HepG2 (cell line): ENCODE data around the gene HINT2. TPM values are rescaled to one million over a fixed set of nuclear protein-coding genes. Genes with fewer than 3 reads are reported as not detected.

ENCODE experiments used
- HES4 ChIP-seq: sonication (generic); formaldehyde crosslinking; IDR thresholded peaks from 2 replicates; pipeline ENCODE4 v1.9.0; 2021; ENCODE audit warnings: mild to moderate bottlenecking, missing genetic modification reagents, borderline replicate concordance
- MYC ChIP-seq: sonication (generic); formaldehyde crosslinking; IDR thresholded peaks from 2 replicates; pipeline ENCODE4 v1.9.0; 2021; ENCODE audit warnings: missing genetic modification reagents, borderline replicate concordance
- NKX3-1 ChIP-seq: sonication (generic); formaldehyde crosslinking; IDR thresholded peaks from 2 replicates; pipeline ENCODE4 v1.5.0; 2020; ENCODE audit warnings: missing genetic modification reagents
- SMC3 ChIP-seq: IDR thresholded peaks from 2 replicates; pipeline ENCODE4 v1.6.1; 2011; ENCODE audit warnings: low read length, improper control_type of control experiment
- ZNF10 ChIP-seq: sonication (generic); formaldehyde crosslinking; IDR thresholded peaks from 2 replicates; pipeline ENCODE4 v1.4.0; 2020; ENCODE audit warnings: mild to moderate bottlenecking, low read depth, missing genetic modification reagents, borderline replicate concordance
- ZNF224 ChIP-seq: sonication (generic); formaldehyde crosslinking; IDR thresholded peaks from 2 replicates; pipeline ENCODE4 v1.5.0; 2020; ENCODE audit warnings: mild to moderate bottlenecking, missing genetic modification reagents
- ZNF232 ChIP-seq: sonication (generic); formaldehyde crosslinking; IDR thresholded peaks from 2 replicates; pipeline ENCODE4 v1.4.0; 2020; ENCODE audit warnings: missing genetic modification reagents, borderline replicate concordance
- ZNF7 ChIP-seq: IDR thresholded peaks from 2 replicates; pipeline ENCODE4 v1.6.1; 2016; ENCODE audit warnings: missing biosample characterization, missing genetic modification reagents
- ZNF749 ChIP-seq: sonication (generic); formaldehyde crosslinking; IDR thresholded peaks from 2 replicates; pipeline ENCODE4 v1.8.0; 2022; ENCODE audit warnings: mild to moderate bottlenecking, missing genetic modification reagents, moderate library complexity, borderline replicate concordance
- ZNF841 ChIP-seq: sonication (generic); formaldehyde crosslinking; IDR thresholded peaks from 2 replicates; pipeline ENCODE4 v1.8.1; 2023; ENCODE audit warnings: missing genetic modification reagents, borderline replicate concordance
- ZNF878 ChIP-seq: sonication (generic); formaldehyde crosslinking; IDR thresholded peaks from 2 replicates; pipeline ENCODE4 v1.8.1; 2023; ENCODE audit warnings: mild to moderate bottlenecking, missing genetic modification reagents, moderate library complexity
- polyA plus RNA-seq, 8 experiments: library from polyadenylated mRNA; depleted of rRNA in 3 of 8; stranded (reverse) in 7 of 8; unstranded in 1 of 8; fragments of >200 nt; fragmentation: Illumina TruSeq in 4 of 8; extraction: Trizol in 4 of 8; gene quantifications; 2 replicates each; pipeline versions ENCODE4 v1.2.1 to v1.2.3, GENCODE V29; 2011 to 2016; ENCODE audit warnings: low read depth in 4 of 8, missing spikeins in 1 of 8, mixed read lengths in 1 of 8; ENCODE audit not compliant: insufficient read depth in 1 of 8
- total RNA-seq, 5 experiments: library from RNA; depleted of rRNA; stranded (reverse); fragments of >200 nt; fragmentation: Illumina TruSeq; extraction: Trizol; gene quantifications; 2 replicates each; pipeline ENCODE4 v1.2.3, GENCODE V29; 2016; ENCODE audit warnings: low read depth in 1 of 5
- TF ChIP-seq, protein P1 (sequence below): sonication (generic); formaldehyde crosslinking; conservative IDR thresholded peaks from 2 replicates; pipeline ENCODE4 v1.4.0; 2020; ENCODE audit warnings: missing genetic modification reagents
- TF ChIP-seq, protein P2 (sequence below): sonication (generic); formaldehyde crosslinking; conservative IDR thresholded peaks from 2 replicates; pipeline ENCODE4 v1.4.0; 2020; ENCODE audit warnings: missing genetic modification reagents
- TF ChIP-seq, protein P3 (sequence below): sonication (generic); formaldehyde crosslinking; IDR thresholded peaks from 2 replicates; pipeline ENCODE4 v1.5.0; 2020; ENCODE audit warnings: missing genetic modification reagents
- TF ChIP-seq, protein P4 (sequence below): sonication (generic); formaldehyde crosslinking; IDR thresholded peaks from 2 replicates; pipeline ENCODE4 v1.4.0; 2020; ENCODE audit warnings: missing genetic modification reagents, mild to moderate bottlenecking, borderline replicate concordance
- TF ChIP-seq, protein P5 (sequence below), 2 experiments: IDR thresholded peaks; 2 replicates each; pipeline ENCODE4 v1.6.1; 2011 to 2012; ENCODE audit warnings: low read length in 2 of 2, borderline replicate concordance in 1 of 2, low read depth in 1 of 2, mild to moderate bottlenecking in 1 of 2, moderate library complexity in 1 of 2

The HINT2 gene
- total and polyA plus RNA-seq, 2 of the 13 experiments (the other 11 are each of a cell fraction or from before 2014, with no cell fraction given), result 37.9 to 56.2 TPM

GRCh38 chr9:35790385-35791296, 24.2 kb downstream of the HINT2 start (continued):
- TF ChIP-seq, protein P1, sequence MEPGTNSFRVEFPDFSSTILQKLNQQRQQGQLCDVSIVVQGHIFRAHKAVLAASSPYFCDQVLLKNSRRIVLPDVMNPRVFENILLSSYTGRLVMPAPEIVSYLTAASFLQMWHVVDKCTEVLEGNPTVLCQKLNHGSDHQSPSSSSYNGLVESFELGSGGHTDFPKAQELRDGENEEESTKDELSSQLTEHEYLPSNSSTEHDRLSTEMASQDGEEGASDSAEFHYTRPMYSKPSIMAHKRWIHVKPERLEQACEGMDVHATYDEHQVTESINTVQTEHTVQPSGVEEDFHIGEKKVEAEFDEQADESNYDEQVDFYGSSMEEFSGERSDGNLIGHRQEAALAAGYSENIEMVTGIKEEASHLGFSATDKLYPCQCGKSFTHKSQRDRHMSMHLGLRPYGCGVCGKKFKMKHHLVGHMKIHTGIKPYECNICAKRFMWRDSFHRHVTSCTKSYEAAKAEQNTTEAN (CRISPR knock-in tag), result no peak
- TF ChIP-seq ZNF878 (CRISPR knock-in tag), result no peak
- TF ChIP-seq ZNF749 (CRISPR knock-in tag), result no peak
- TF ChIP-seq ZNF10 (CRISPR knock-in tag), result no peak
- TF ChIP-seq ZNF232 (CRISPR knock-in tag), result no peak
- TF ChIP-seq, protein P2, sequence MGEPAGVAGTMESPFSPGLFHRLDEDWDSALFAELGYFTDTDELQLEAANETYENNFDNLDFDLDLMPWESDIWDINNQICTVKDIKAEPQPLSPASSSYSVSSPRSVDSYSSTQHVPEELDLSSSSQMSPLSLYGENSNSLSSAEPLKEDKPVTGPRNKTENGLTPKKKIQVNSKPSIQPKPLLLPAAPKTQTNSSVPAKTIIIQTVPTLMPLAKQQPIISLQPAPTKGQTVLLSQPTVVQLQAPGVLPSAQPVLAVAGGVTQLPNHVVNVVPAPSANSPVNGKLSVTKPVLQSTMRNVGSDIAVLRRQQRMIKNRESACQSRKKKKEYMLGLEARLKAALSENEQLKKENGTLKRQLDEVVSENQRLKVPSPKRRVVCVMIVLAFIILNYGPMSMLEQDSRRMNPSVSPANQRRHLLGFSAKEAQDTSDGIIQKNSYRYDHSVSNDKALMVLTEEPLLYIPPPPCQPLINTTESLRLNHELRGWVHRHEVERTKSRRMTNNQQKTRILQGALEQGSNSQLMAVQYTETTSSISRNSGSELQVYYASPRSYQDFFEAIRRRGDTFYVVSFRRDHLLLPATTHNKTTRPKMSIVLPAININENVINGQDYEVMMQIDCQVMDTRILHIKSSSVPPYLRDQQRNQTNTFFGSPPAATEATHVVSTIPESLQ, result no peak
- TF ChIP-seq SMC3, result peak; percentile 85
- TF ChIP-seq, protein P3, sequence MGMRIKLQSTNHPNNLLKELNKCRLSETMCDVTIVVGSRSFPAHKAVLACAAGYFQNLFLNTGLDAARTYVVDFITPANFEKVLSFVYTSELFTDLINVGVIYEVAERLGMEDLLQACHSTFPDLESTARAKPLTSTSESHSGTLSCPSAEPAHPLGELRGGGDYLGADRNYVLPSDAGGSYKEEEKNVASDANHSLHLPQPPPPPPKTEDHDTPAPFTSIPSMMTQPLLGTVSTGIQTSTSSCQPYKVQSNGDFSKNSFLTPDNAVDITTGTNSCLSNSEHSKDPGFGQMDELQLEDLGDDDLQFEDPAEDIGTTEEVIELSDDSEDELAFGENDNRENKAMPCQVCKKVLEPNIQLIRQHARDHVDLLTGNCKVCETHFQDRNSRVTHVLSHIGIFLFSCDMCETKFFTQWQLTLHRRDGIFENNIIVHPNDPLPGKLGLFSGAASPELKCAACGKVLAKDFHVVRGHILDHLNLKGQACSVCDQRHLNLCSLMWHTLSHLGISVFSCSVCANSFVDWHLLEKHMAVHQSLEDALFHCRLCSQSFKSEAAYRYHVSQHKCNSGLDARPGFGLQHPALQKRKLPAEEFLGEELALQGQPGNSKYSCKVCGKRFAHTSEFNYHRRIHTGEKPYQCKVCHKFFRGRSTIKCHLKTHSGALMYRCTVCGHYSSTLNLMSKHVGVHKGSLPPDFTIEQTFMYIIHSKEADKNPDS (CRISPR knock-in tag), result no peak
- no peak for TF ChIP-seq HES4 (CRISPR knock-in tag)
- TF ChIP-seq, protein P4, sequence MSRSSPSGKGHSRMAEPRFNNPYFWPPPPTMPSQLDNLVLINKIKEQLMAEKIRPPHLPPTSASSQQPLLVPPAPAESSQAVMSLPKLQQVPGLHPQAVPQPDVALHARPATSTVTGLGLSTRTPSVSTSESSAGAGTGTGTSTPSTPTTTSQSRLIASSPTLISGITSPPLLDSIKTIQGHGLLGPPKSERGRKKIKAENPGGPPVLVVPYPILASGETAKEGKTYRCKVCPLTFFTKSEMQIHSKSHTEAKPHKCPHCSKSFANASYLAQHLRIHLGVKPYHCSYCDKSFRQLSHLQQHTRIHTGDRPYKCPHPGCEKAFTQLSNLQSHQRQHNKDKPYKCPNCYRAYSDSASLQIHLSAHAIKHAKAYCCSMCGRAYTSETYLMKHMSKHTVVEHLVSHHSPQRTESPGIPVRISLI, result no peak
- no peak for TF ChIP-seq NKX3-1 (CRISPR knock-in tag)
- TF ChIP-seq ZNF224 (CRISPR knock-in tag), result no peak
- no peak for TF ChIP-seq ZNF7 (CRISPR knock-in tag)
- TF ChIP-seq, protein P5, sequence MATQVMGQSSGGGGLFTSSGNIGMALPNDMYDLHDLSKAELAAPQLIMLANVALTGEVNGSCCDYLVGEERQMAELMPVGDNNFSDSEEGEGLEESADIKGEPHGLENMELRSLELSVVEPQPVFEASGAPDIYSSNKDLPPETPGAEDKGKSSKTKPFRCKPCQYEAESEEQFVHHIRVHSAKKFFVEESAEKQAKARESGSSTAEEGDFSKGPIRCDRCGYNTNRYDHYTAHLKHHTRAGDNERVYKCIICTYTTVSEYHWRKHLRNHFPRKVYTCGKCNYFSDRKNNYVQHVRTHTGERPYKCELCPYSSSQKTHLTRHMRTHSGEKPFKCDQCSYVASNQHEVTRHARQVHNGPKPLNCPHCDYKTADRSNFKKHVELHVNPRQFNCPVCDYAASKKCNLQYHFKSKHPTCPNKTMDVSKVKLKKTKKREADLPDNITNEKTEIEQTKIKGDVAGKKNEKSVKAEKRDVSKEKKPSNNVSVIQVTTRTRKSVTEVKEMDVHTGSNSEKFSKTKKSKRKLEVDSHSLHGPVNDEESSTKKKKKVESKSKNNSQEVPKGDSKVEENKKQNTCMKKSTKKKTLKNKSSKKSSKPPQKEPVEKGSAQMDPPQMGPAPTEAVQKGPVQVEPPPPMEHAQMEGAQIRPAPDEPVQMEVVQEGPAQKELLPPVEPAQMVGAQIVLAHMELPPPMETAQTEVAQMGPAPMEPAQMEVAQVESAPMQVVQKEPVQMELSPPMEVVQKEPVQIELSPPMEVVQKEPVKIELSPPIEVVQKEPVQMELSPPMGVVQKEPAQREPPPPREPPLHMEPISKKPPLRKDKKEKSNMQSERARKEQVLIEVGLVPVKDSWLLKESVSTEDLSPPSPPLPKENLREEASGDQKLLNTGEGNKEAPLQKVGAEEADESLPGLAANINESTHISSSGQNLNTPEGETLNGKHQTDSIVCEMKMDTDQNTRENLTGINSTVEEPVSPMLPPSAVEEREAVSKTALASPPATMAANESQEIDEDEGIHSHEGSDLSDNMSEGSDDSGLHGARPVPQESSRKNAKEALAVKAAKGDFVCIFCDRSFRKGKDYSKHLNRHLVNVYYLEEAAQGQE (IDR thresholded peaks at IDR 0.05; ENCODE audit: borderline replicate concordance in 1 of 2, low read depth in 1 of 2, low read length in 2 of 2), result no peak
- no peak for TF ChIP-seq ZNF841 (CRISPR knock-in tag)
- no peak for TF ChIP-seq MYC (CRISPR knock-in tag)
